Measurements from ENCODE around the gene RHOJ.
"Not testable (repeated sequence)": the region's sequence is repeated elsewhere in the genome, so short reads cannot be mapped to it uniquely, and the experiment has no call there.

Gene RHOJ

DNA sequence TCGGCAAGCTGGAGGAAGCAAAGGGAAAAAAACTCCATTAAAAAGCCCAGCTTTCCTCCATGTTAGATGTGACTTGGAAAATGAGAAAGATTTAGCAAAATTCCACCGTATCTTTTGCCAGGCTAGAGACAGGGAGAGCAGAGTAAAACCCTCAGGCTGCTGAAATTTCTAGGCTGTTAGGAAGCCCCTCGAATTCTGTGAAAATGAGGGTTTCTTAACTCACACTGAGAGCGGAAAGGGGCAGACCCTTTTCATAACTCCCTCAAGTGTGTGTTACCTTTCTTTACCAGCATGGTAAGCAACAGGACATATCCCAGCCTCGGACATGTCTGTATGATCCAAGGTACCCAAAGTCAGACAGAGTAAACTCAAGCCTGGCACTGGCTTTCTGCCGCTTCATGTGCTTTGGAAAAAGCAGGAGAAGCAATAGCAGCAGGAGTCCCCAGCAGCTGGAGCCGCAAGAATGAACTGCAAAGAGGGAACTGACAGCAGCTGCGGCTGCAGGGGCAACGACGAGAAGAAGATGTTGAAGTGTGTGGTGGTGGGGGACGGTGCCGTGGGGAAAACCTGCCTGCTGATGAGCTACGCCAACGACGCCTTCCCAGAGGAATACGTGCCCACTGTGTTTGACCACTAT is at the start of gene RHOJ:
RHOJ (plus strand) TSS at position 37 of the 637 bp plus-strand sequence; CDS start at position 464, 427 bp downstream.
- DNase-seq, result peak; percentile 83

- DNase-seq, result no peak
Observed at GRCh38 chr14:63155511-63156185, 48.6 kb upstream of the RHOJ start.

DNA sequence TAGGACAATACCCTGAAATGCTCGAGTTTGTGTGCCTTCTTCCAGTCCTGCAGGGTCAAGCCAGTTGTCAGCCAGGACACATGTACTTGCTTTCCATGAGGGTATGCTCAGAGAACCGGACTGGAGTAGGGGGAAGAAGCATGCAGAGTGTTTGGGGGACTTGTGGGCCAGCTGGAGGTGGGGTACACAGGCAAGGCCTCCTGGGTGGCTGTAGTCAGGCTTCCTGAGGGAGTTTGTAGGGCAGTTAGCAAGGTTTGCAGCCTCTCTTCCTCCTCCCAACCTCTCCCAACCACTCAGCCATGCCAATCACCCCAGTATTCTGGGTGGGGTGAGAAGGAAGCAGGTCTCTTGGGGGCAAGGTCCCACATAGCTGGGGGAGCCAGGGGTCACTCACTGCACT is 47.0 kb upstream of the RHOJ start:
- no peak for DNase-seq

- no peak for DNase-seq
Observed at GRCh38 chr14:63163306-63163705, 40.9 kb upstream of the RHOJ start.

DNA sequence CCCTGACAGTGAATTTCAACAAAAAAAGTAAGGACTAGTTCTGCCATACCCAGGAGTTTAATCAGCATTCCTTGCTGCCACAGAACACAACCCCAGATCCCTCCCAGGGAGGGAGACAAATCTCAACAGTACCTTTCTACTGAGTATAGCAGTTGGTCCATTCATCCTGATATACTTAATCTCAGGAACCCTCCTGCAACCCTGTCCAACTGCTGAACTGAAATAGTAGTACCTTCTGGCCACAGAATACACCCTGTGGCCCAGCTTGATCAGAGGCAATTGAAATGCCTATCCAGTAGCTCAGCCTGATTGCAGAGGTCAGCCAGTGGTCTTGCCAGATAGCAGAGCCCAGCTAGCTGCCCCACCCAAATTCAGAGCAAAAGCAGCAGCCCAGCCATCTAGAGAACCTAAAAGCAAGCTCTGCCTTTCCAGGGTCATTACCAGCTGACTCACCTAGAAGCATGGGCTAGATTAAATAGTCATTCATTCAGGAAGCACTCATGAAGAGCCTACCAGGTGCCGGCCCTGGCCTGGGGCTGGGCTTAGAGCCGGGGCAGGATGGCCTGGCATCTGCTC is 40.0 kb upstream of the RHOJ start:
- DNase-seq, result no peak

DNA sequence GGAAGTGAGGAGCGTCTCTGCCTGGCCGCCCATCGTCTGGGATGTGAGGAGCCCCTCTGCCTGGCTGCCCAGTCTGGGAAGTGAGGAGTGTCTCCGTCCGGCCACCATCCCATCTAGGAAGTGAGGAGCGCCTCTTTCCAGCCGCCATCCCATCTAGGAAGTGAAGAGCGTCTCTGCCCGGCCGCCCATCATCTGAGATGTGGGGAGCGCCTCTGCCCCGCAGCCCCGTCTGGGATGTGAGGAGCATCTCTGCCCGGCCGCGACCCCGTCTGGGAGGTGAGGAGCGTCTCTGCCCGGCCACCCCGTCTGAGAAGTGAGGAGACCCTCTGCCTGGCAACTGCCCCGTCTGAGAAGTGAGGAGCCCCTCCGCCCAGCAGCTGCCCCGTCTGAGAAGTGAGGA is 39.0 kb upstream of the RHOJ start:
- DNase-seq, result not testable (repeated sequence)

DNA sequence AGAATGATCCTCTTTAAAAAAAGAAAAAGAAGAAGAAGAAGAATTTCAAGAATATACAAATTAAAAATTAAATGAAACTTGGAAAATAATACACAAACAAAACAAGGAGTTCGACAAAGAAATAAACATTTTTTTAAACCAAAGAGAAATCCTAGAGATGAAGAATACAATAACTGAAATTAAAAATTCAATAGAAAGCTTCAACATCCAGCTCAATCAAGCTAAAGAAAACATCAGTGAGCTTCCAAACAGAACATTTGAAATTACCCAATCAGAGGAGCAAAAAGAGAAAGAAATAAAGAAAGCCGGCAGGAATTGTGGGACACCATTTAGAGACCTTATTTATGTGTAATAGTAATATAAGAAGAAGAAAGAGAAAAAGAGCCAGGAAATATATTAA is 37.2 kb upstream of the RHOJ start:
- DNase-seq, result no peak

GRCh38 chr14:63174760-63175191 is 29.5 kb upstream of the RHOJ start:
- no peak for DNase-seq

DNA sequence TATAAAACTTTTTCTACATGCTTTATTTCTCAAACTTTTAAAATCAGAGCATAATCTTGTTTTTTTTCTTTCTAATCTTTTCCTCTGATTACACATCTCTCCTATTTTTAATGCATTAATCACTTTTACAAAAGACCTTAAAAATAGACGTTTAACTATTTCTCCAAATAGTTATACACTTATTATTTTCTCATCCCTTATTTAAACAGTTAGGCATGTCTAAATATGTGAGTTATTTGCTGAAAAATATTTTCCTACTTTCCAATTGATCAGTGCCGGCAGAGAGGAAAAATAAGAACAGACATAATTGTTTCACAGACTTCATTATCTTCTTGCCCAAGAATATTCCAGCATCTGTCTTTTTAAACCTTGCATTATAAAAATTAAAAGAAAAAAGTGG is 28.7 kb upstream of the RHOJ start:
- no peak for DNase-seq

DNA sequence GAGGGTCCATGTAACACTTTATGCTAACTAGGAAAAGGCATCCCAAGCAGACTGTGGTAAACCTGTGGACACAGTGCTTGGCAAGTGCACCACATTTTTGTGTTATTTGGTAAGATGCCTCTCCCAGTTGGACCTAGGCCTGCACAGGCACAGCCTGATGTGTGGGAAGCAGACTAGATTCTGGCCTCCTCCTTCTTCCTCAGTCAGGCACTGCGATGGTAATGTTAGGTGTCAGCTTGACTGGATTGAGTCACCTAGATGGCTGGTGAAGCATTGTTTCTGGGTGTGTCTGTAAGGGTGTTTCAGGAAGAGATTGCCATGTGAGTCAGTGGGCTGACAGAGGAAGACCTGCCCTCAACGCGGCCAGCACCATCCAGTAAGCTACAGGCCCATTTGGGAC is 25.3 kb upstream of the RHOJ start:
- DNase-seq, result no peak

- DNase-seq, result no peak
Observed at GRCh38 chr14:63179383-63179782, 24.9 kb upstream of the RHOJ start.

DNA sequence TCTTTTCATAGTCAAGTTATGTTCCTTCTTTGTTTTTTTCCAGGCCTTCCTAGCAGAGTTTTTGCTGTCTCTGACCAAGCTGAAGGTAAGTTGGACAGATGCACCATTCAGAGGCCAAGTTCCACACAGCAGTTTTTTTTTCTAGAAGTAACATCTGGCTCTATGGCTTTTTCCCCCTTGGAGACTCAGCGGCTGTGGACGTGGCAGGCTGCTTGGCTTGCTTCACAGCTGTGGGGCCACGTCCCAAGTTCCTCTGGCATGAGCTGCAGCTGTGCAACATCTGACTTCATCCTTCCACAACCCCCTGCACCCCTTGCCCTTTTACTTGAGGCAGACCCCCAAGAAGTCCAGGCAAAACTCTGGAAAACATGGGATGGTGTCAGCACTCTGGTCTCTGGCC is 24.2 kb upstream of the RHOJ start:
- DNase-seq, result no peak

GRCh38 chr14:63182968-63183367 is 21.3 kb upstream of the RHOJ start:
- DNase-seq, result no peak

DNA sequence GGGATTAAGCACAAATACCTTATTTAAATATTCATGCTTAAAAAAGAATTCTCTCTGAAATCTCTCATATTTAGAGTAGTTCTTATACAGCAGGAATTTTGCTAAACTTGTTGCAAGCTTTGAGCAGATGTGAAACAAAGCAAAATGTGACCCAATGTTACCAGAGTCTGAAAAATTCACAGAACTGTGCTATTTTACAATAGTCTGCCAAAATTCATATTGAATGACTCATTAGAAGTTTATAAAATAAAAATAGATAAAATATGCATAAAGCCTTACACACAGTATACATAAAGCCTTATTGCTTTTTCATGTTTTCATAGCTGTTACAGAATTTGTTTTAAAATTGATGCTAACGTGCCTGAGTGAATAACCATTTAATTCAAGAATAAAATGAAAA is 17.8 kb upstream of the RHOJ start:
- no peak for DNase-seq

DNA sequence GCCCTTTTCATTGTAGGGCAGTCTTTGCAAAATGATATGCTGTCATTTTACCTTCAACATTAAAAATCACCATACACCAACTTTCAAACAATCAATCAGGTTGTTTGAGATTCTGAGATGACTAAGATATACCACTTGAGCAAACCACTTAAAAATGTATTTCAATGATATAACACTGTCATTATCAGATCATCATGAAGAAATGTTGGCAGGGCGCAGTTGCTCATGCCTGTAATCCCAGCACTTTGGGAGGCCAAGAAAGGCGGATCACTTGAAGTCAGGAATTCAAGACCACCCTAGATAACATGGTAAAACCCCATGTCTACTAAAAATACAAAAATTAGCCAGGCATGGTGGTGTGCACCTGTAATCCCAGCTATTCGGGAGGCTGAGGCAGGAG is 13.0 kb upstream of the RHOJ start:
- no peak for DNase-seq

GRCh38 chr14:63192085-63192484 is 12.2 kb upstream of the RHOJ start:
- DNase-seq, result no peak

GRCh38 chr14:63193236-63193635 is 11.0 kb upstream of the RHOJ start:
- DNase-seq, result no peak

DNA sequence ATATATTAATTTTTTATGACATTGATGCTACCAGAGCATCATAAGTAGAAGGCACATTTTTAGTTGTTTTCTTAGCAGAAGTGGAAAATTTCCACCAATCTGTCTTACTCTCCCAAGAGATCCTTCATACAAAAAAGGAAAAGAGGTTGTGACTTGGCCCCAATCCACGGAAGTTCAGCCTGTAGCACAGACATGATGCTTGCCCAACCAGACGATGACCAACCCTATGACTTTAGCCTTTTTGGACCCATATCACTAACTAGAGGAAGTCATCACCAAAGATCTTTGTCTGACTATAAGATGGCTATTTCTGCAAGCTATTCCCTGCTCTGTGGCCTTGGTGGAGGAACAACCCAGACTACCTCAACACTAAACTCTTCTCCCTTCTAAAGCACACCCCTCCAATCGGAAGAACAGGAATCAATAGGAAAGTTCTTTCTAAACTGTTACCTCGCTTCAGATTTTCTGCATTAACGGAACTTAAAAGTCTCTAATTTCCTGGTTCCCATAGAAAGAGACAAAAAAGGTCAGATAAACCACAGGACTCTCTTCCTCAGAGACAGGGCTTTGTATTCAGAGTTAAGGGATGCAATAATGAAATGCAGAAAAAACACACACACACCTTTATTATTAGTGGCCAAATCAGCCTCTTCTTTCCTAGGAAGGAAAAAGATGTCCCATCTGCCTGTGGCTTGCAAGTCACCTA is 4.1 kb upstream of the RHOJ start:
- no peak for DNase-seq

DNA sequence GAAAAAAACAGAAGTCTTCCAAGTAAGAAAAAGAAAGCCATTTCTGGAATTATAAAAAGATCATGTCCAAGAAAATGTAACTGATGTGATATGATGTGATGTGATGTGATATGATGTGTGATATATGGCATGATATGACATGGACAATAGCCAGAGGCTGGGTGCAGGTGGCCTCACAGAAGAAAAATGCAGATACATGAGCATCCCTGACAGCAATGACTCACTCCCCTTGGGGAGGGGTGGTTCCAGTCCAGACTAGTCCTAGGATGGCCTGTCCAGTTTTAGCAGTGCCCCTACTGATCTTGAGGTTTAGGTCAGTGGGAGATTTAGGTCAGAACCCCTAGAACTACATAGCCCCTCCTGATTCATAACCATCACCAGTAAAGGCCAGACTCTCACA is 3.5 kb upstream of the RHOJ start:
- DNase-seq, result no peak

- no peak for DNase-seq
Observed at GRCh38 chr14:63203015-63203414, 1.2 kb upstream of the RHOJ start.

GRCh38 chr14:63203618-63204406 is 431 bp upstream of the RHOJ start:
- peak; percentile 88 for DNase-seq

DNA sequence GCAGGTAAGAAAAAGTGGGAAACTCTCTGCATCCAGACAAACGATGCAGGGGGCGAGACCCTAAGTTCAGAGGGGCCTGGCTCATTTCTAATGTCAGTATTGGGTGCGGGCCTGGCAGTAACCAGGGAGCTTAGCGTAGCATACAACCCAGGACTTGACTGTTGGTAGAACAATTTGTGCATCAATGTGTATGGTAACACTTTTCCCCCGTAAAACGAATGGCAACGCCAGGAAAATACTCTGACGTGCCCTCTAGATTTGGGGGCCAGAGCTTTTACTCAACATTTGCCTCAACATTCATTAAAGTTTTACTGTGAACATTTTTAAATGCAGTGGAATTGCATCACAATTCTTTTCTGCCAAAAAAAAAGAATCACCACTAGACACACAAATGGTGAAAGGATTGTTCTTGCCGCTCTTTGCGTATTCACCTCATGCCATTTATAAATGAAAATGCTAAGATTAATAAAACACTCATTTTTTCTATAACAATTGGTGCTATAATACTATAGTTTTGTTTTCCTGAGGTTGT is 867 bp downstream of the RHOJ start:
- no peak for DNase-seq

GRCh38 chr14:63205866-63206265 is 1.6 kb downstream of the RHOJ start:
- DNase-seq, result no peak

Data from right forelimb (tissue), 1 donor.